Stomach (tissue), 19 donors: ENCODE results near the gene CCDC116. TPM values are rescaled to one million over a fixed set of nuclear protein-coding genes. Genes with fewer than 3 reads are reported as not detected.

ENCODE experiments used
- DNase-seq, 2 donors: peaks; one replicate each; pipeline versions ENCODE4 v3.0.0 to v3.0.0-alpha.2; 2013 to 2019
- H3K27ac ChIP-seq, 5 donors: fragments of 200-600 bp in 4 of 5; sonication (generic) in 4 of 5; one replicate each; pipeline ENCODE4 v1.5.1; 2013 to 2019; ENCODE audit warnings: mild to moderate bottlenecking in 1 of 5, moderate library complexity in 1 of 5
- H3K27me3 ChIP-seq, 3 donors: fragments of 200-600 bp; sonication (generic); one replicate each; pipeline ENCODE4 v1.5.1; 2017 to 2019; ENCODE audit warnings: mixed run types in 1 of 3
- H3K36me3 ChIP-seq, 4 donors: fragments of 200-600 bp; sonication (generic); 1 replicate in 3 of 4; 2 replicates in 1 of 4; pipeline ENCODE4 v1.5.1; 2016 to 2019
- H3K4me1 ChIP-seq, 4 donors: fragments of 200-600 bp; sonication (generic); one replicate each; pipeline ENCODE4 v1.5.1; 2016 to 2019
- H3K4me3 ChIP-seq, 4 donors: fragments of 200-600 bp; sonication (generic) in 3 of 4; one replicate each; pipeline ENCODE4 v1.5.1; 2016 to 2019; ENCODE audit warnings: mild to moderate bottlenecking in 1 of 4
- H3K9me3 ChIP-seq, 4 donors: fragments of 200-600 bp; sonication (generic); one replicate each; pipeline ENCODE4 v1.5.1; 2016 to 2019
- EP300 ChIP-seq: sonication (generic); formaldehyde crosslinking; IDR thresholded peaks from one replicate; pipeline ENCODE4 v1.6.1; 2017; ENCODE audit warnings: antibody characterized with exemption
- POLR2A ChIP-seq, 4 donors: fragments of 450-650 bp; IDR thresholded peaks; one replicate each; pipeline ENCODE4 v1.6.1; 2016; ENCODE audit warnings: antibody characterized with exemption in 4 of 4, control low read depth in 2 of 4, mild to moderate bottlenecking in 1 of 4, moderate library complexity in 1 of 4
- POLR2AphosphoS5 ChIP-seq, 3 donors: sonication (generic); formaldehyde crosslinking; IDR thresholded peaks; one replicate each; pipeline ENCODE4 v1.6.1; 2016; ENCODE audit warnings: antibody characterized with exemption in 3 of 3
- WGBS, 5 donors: extraction: QIAGEN DNeasy Blood & Tissue Kit in 3 of 5; methylation state at CpG; one replicate each; pipeline versions ENCODE4 v1.1.5 to v1.1.7; 2013 to 2018; 5-methylcytosine and 5-hydroxymethylcytosine counted together
- intact Hi-C: fragments of 100-400 bp; cut with DNase I; formaldehyde crosslinking; loops from one replicate; pipeline ENCODE4 v1.15.1; 2023; ENCODE audit warnings: low total_unique reads
- long read RNA-seq, 10 donors: transcript quantifications; one replicate each; lab custom pipeline, GENCODE V29; 2026
- polyA plus RNA-seq, 3 donors: library from polyadenylated mRNA; stranded (reverse); fragments of 200-250 nt; gene quantifications; one replicate each; pipeline ENCODE4 v1.2.3, GENCODE V29; 2013
- total RNA-seq, 5 donors: library from RNA; depleted of rRNA; stranded (reverse); fragments of >200 nt; gene quantifications; one replicate each; pipeline versions ENCODE4 v1.1.0 to v1.2.3, GENCODE V29; 2014 to 2016
- TF ChIP-seq, protein P1 (sequence below), 7 experiments: fragments of 450-650 bp in 4 of 7; fragments of 200-600 bp in 3 of 7; sonication (generic) in 3 of 7; IDR thresholded peaks; one replicate each; pipeline ENCODE4 v1.5.1; 2016 to 2019; ENCODE audit warnings: antibody characterized with exemption in 7 of 7, control low read depth in 2 of 7, mild to moderate bottlenecking in 1 of 7
- donor health status: healthy with polysubstance abuse.
- donor health status: Bipolar disorder and iron deficiency.
- donor health status: healthy.

The CCDC116 gene, protein sequence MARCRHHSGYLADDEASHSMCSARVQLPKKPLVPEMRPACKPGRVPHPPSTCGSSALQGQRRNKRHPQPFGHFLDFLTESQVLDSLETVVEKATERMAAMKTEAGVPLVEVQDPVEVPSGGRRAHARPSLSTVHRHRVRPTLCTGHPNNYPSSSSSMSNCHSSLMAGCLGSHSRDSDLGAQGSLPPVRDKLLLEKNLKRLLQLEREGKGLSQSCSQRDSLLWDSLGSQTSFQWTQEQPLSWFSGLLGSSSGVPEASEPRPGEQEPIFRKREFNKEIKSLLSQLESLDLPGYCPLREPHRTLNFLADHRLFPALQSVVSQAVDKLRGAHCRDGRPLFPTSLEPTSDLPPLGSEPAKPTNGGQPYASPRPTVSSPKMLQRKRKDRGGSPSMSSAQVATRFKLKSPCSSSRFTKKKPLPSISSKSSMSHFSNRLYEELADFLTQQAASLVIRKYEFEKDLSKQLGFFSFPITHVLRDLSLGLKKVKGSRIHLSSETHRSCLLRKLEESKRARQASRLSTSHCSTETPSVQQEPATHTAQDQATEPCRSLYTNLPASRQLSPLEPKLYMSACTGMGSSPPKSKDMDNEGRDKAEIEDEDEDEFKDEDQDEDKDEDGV
- total RNA-seq (not detected), polyA plus RNA-seq (under 1 TPM in 2 of 3 donors, not detected in 1; 0.25 to 0.48 TPM)
- long read RNA-seq, donor 1 = 0 reads
- long read RNA-seq, donor 2 = 0 reads
- long read RNA-seq, donor 3 = 0 reads
- long read RNA-seq, donor 4 = 0 reads
- long read RNA-seq, donor 5 = 0 reads
- long read RNA-seq, donor 6 = 0 reads
- long read RNA-seq, donor 7 = 0 reads
- long read RNA-seq, donor 8 = 0 reads
- long read RNA-seq, donor 9 = 0 reads
- long read RNA-seq, donor 10 = 0 reads

DNA sequence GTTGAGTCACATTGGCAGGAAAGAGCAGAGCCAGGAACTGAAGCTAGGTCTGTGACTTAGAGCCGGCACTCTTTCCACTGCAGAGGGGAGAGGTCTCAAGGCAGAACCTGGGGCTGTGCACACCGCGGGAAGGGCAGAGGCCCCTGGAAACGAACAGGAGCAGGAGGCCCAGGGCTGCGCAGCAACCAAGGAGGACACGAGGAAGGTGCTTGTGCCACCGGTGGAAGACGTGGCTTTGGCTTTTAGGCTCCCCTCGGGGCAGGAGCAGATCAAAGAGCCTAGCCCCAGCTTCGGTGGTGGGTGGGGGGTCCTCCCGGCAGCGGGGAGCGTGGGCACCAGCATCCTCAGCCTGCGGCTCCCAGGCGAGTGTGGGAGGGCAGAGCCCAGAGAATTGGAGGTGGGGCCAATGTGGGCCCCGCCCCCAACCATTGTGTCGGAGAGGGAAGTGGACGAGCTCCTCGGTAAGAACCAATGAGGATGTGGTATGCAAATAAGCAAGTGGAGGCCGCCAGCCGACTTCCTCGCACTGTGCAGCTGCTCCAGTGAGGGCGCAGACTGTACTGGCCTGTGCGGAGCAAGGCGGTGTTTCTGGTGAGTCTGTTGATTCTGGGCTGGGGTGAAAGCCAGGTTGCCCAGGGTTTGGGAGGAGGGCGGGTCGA is at the start of gene CCDC116:
Gene CCDC116 (plus strand): TSS at position 524 of the 659 bp plus-strand sequence. CDS start 422 bp downstream, outside the sequence.
- no peaks in the 10 kb centered on the region for H3K27me3 ChIP-seq
- no peaks in the 10 kb centered on the region for H3K9me3 ChIP-seq
- WGBS, 5 donors = 66 to 90% (median 81%) methylated on average over 23 to 27 of the region's 27 CpGs
- DNase-seq = peak; percentile 33 to 42
- peaks cover 18 to 24% (median 20%) of the 10 kb centered on the region in 4 donors for H3K4me1 ChIP-seq
- H3K4me3 ChIP-seq = no peak within 1 kb of the TSS
- peaks cover 5 to 12% (median 10%) of the 10 kb centered on the region in 4 donors for H3K36me3 ChIP-seq
- intact Hi-C loops = no loop called here
- no peak within 1 kb of the TSS for H3K27ac ChIP-seq
- TF ChIP-seq EP300 (no peak), POLR2A (IDR thresholded peaks at IDR 0.05) (no peak), POLR2AphosphoS5 (IDR thresholded peaks at IDR 0.05) (no peak)
- TF ChIP-seq, protein P1, sequence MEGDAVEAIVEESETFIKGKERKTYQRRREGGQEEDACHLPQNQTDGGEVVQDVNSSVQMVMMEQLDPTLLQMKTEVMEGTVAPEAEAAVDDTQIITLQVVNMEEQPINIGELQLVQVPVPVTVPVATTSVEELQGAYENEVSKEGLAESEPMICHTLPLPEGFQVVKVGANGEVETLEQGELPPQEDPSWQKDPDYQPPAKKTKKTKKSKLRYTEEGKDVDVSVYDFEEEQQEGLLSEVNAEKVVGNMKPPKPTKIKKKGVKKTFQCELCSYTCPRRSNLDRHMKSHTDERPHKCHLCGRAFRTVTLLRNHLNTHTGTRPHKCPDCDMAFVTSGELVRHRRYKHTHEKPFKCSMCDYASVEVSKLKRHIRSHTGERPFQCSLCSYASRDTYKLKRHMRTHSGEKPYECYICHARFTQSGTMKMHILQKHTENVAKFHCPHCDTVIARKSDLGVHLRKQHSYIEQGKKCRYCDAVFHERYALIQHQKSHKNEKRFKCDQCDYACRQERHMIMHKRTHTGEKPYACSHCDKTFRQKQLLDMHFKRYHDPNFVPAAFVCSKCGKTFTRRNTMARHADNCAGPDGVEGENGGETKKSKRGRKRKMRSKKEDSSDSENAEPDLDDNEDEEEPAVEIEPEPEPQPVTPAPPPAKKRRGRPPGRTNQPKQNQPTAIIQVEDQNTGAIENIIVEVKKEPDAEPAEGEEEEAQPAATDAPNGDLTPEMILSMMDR (IDR thresholded peaks at IDR 0.05) = no peak

DNA sequence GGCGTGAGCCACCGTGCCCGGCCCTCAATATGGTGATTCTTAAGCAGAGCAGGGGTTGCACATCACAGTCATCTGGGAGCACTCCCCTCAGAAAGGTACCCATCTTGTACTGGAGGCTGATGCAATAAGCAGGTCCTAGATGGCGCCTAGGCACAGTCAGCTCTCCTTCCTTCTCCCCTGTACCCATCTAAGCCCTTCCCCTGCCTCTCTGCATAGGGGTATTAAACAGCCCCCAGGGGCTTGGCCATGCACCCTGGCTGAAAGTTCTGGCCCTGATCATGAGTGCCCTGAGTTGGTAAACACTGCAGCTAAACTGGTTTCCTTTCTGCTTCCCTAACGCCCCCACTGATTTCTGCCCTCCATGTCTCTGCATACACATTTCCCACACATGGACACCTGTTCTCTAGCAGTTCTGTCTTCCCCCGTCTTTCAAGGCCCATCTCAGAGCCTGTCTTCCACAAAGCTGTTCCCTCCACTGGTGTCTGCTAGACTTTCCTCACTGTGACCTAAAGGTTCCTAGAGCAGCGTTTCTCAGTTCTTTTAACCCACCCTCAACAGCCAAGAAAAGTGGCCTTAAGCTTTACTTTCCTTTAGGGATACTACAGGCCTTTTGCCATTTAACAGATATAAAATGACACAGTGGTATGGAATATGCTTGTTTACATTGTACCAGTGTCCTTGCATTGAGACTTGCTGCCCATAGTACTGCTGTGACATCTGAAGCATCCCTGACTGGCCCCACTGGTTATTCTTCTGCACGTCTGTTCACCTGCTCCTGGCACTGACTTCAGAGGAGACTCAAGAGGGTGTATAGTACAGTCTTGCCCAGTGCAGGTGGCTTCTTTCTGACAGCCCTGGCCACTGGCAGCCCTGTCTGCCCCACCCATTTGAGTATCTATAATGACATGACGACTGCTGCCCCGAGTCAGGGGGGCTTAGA is 49.5 kb upstream of the CCDC116 start:
- H3K4me3 ChIP-seq = no peak overlapping the region
- H3K9me3 ChIP-seq = no peaks in the 10 kb centered on the region
- peak overlapping the region in 1 of 5 donors; percentile 12 for H3K27ac ChIP-seq
- 49 to 63% (median 58%) methylated on average over 10 of the region's 10 CpGs for WGBS, 5 donors
- TF ChIP-seq EP300 (no peak), POLR2AphosphoS5 (IDR thresholded peaks at IDR 0.05) (no peak), POLR2A (IDR thresholded peaks at IDR 0.05) (no peak)
- TF ChIP-seq, protein P1 (IDR thresholded peaks at IDR 0.05) = no peak
- H3K27me3 ChIP-seq = no peaks in the 10 kb centered on the region
- H3K4me1 ChIP-seq = peaks cover 47 to 93% (median 69%) of the 10 kb centered on the region in 4 donors
- intact Hi-C loops = no loop called here
- DNase-seq = no peak
- peaks cover 0 to 4% (median 0%) of the 10 kb centered on the region in 4 donors for H3K36me3 ChIP-seq

DNA sequence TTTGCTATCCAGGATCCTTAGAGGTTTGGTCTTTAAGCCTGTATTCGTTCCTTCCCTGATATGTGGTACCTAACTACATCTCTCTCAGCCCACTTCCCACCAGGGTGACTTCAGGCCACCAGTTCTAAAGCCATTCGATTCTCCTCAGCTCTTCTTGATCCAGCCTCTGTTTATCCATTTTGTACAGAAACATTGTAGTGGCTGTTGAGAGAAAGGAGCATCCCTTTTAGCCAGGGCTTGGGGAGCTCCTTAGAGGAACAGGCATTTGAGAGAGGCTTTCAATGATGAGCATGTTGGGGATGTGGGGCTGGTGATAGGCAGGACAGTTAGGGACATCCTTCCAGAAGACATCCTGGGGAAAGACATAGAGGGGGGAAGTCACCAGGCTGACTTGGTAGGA is 47.2 kb upstream of the CCDC116 start:
- TF ChIP-seq POLR2A (IDR thresholded peaks at IDR 0.05) (no peak), EP300 (no peak), POLR2AphosphoS5 (IDR thresholded peaks at IDR 0.05) (no peak)
- TF ChIP-seq, protein P1 (IDR thresholded peaks at IDR 0.05) = no peak

More for the DNA sequence above, 47.2 kb upstream of the CCDC116 start:
- peaks cover 51 to 91% (median 70%) of the 10 kb centered on the region in 4 donors for H3K4me1 ChIP-seq
- peaks cover 0 to 4% (median 0%) of the 10 kb centered on the region in 4 donors for H3K36me3 ChIP-seq
- no peak for DNase-seq
- 75 to 81% (median 77%) methylated on average over 2 of the region's 2 CpGs for WGBS, 5 donors
- intact Hi-C loops = no loop called here
- no peaks in the 10 kb centered on the region for H3K9me3 ChIP-seq
- no peak overlapping the region for H3K27ac ChIP-seq
- no peak overlapping the region for H3K4me3 ChIP-seq
- H3K27me3 ChIP-seq = no peaks in the 10 kb centered on the region
